NCI-H774 (cell line): ENCODE data around the gene FAM216B.
"Not testable (repeated sequence)": the region's sequence is repeated elsewhere in the genome, so short reads cannot be mapped to it uniquely, and the experiment has no call there.

Experiments used
- DNase-seq: peaks from one replicate; lab custom pipeline; 2025; lab: John Stamatoyannopoulos, UW

The FAM216B gene

DNA sequence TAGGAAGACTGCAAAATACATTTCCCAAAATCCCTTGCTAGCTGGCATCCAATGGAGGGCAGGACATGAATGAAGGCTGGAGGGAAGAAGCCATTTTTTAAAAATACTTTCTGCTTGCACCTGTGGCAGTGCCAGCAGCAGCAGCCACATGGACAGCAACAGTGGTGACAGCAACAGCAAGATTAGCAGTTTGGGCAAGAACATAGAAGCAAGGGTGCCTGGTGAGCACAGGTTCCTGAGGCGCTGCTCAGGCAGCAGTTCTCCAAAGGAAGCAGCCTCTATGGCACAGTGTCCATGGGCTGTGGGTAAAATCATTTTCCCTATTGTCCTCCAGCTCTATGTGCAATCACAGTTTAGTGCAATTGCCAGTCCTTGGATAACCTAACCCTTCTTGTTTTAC lies 1.3 kb upstream of the FAM216B start:
- no peak for DNase-seq

DNA sequence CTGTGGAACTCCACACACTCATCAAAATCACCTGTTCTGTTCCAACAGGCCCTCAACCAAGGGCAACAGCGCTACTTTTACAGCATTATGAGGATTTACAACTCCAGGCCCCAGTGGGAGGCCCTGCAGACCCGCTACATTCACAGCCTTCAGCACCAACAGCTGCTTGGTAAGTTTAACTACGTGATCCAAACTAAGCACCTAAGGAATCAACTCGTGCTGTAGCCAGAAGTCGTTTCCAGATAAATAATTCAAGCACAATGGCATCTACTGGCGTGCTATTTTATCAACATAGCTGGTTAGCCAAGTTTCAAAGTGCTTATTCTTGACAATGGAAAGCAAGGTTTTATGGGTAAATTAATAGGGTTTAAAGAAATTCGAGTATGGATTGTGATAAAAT lies 5.3 kb downstream of the FAM216B start:
- DNase-seq, result no peak

DNA sequence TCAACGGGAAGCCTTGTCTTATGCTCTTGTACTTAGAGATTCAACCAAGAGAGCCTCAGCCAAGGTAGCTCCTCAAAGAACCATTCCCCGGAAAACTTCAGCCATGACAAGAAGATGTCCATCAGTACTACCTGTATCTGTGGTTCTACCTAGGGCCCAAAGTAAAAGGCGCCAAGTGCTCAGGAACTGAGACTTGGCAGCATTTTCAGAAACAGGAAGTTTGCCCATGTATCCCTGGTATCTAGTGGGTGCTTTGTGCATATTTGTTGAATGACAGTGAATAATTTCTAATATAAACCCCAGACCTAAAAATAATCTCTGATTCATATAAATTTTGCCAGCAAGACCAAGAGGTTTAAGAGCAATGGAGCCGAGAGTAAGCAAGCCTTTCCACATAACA lies 7.2 kb downstream of the FAM216B start:
- DNase-seq, result no peak

DNA sequence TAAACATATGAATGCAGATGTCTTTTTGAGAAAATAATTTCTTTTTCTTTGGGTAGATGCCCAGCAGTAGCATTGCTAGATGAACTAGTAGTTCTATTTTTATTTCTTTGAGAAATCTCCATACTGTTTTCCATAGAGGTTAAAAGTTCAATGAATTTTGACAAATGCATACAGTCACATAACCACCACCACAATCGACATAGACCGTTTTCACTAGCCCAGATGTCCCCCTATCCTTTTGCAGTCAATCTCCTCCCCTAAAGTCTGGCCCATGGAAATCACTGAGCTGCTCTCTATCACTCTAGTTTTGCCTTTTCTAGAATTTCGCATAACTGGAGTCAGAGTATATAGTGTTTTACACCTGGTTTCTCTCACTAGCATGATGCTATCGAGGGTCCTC lies 10.8 kb downstream of the FAM216B start:
- DNase-seq, result no peak

DNA sequence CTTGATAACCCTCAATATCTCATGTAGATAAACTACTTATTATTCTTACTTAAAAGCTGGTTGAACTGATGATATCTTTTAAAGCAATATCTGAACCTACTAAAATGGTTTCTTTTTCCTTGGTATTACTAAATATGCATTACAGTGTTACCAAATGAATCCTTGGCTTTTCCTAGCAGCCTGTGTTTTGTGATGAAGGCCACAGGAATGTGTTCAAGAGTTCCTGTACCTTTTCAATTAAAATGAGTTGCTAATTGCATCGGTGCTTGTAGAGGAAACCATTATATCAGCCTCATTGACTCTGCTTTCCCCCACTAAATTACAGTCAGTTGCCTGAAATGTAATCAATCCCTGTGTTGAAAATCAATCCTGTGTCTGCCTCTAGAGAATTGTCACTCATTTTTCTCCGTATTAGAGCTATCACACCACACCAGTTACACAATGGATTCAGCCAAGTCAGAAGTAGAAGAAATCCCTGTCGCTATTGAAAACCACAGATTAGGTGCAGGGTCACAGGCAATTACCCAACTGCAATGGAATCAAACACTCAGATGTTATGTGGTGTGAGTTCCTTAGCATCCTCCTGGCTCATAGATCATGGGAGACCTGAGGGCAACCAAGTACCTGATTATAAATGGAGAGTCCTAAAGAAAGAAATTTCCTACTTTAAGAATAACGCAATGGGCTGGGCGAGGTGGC lies 13.3 kb downstream of the FAM216B start:
- no peak for DNase-seq

DNA sequence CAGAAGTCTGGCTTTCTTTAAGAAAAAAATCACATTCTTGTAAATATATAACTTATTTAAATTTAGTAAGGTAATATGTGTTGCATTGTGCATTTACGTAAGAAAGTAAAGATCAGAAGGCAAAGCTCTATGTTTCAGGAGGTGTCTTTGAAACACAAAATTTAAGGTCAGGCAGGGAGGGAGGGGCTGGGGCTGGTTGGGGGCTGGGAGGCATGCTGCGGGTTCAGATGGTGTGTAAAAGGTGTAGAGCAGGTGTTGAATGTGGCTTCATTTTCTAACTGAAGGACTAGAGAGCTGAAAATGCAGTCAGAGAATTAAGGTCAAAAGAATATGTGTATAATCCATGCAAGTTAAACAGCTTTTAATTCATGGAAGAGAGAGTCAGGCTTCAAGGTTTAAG lies 14.3 kb downstream of the FAM216B start:
- no peak for DNase-seq

DNA sequence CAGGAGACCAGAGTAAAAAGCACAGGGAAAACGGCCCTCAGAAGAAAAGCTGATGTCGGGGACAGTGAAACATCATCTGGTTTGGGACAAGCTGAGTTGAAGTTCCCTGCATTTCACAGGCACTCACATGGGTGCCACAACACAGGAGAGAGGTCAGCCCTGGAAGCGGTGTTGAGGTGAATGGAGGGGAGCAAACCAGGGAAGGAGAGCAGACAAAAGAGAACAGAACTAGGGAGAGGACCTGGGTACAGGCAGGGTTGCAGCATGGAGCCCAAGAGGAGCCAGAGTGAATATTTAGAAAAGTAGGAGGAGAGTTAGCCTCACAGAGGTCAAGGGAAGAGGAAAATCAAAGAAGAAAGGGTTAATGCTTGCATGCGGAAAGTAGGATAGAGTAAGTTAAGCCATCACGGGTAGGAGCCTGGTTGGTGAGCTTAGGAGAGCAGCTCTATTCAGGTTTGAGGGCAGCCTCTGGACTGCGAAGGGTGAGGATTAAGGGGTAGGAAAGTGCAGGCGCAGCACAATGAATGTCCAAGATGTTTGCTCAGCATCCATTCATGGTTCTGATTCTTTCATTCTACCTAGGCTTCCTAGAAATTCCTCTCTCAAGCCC lies 15.5 kb downstream of the FAM216B start:
- no peak for DNase-seq

DNA sequence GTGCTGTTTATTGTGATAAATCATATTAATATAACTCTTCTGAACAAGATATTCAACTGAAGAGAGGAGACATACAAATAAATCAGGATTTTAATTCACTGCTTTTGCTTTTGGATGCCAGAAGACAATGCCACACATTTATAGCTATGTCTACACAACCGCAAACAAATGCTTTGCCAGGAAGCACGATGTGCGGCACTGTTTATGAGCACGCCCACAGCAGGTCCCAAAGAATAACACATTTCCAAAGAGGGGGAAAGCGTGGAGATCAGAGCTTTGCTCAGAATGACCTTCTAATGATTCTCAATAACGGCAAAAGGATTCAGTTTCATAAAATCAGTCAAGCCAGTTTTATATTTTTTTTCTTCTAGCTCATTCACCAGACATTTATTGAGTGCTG lies 16.7 kb downstream of the FAM216B start:
- DNase-seq, result no peak

DNA sequence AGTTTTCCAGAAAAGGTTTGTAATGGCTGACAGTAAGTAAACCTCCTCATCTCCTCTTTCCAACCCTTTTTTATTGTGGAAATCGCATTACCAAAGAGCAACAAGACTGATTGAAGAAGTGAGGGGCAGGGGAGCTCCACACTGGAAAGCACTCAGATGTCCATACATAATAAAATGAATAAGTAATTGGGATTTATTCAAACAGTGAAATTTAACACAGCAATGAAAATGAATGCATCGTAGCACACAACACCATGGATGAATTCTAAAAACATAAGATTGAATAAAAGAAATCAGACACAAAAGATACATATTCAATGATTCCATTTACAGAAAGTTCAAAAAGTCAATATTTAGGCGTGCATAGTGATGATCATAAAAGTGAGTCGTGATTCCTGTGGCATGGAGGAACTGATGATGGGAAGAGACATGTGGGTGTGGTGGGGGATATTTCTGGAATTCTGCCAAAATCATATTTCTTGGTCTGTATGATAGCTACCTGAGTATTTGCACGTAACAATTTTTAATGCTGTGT lies 18.8 kb downstream of the FAM216B start:
- DNase-seq, result no peak

DNA sequence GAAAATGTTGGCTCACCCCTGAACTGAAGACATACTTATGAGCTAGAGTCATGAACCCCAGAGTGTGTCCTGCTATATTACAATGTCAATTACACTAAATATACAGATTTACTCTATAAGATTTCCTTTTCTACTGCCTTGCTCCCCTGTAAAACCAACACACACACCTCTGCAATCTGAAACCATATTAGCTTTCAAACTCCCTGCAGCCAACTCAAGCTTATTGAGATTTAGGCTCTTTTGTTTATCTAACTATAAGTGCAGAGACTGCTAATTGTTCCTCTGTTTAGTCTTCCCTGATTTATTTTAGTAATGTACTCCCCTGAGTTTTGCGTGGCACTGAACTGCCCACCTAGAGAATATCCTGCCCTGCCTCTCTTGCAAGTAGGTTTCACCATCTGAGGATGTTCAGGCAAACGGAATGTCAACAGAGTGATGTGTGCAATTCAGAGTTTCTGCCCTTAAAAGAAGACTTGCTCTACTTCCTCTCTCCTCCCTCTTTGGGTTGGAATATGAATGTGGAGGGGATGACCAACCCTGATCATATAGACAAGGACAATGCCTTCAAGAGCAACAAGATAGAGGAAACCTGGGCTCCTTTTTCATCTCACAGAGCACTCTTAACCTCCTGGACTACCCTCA lies 22.3 kb downstream of the FAM216B start:
- no peak for DNase-seq

DNA sequence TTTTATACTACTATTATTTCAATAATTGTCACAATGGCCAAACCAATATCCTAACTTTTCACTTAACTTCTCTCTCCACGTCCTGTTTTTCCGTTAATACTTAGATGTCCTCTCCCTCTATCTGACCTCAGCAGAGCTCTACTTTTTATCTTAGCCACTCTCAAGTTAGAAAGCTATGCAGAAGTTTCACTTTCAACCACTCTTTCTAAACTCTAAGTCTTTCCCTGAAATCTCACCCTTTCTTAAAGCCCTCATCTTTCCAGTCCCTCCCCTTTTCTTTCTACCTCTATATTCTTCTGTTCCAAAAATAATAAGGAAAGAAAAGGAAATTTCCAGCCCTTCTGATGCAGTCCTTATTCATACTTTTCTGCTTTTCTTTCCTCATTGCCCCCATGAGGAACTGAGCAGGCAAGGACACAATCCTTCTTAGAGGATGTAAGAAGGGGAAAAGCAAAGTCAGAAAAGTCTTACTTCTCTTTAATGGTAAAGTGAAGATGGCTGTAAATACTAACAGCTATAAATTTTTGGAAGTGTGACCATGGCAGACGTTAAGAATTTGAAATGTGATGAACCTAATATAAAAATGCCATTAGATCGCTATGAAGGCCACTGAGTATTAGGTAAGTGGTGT lies 23.0 kb downstream of the FAM216B start:
- DNase-seq, result no peak

DNA sequence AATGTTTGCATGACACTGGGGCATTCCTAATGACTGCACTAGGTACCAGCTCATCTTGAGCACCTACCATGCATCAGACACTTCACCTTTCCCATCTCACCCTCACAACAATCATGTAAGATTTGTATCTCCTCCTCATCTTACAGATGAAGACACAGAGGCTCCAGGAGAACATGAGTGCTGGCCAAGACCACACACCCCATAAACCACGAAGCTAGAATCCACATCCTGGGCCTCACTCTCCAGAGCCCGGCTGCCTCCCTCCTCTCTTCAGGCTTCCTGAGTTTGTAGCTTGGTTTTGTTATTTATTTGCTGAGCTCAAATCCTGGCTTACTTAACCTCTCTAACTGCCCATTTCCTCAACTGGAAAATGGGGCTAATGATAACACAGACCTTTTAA lies 25.9 kb downstream of the FAM216B start:
- no peak for DNase-seq

DNA sequence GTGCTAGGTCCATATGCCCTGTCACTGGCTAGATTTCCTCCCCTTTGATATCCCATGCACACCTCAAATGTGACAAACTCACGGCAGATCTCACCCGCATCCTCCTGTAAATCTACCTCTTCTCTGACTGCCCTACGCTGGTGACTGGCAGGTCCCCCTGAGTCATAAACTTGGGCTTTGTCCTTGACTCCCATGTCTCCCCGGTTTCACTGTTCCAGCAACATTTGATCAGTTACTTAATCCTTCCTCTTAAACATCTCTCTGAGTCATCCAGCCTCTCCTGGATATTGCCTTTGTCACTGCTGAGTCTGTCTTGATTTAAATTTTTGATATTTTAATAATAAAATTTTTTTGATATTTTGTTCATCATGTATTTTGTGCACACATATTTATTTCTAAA lies 26.5 kb downstream of the FAM216B start:
- no peak for DNase-seq

DNA sequence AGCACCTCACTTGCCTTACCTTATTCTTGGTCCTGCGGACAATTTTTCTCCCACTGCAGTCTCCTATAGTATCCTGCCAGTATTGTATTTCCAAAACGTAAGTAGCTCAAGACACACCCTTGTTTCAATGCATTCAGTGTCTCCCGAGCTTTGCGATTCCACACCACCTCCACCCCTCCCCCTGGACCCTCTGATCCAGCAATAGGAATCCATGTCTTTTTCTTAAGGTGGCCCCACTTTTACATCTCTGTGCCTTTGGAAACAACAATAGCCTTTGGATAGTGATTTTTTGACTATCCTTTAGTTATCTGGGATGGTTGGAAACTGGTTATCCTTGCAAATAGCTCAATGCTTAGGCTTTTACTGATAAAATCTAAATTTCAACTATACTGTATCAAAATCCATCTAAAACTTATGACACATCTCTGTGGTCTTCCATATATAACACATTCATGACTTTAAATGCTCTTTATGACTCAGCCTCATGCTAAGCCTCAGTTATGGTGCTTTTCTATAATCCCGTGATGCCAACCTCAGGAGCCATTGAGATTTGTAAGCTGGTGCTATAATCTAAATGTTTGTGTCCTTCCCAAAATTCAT lies 27.1 kb downstream of the FAM216B start:
- no peak for DNase-seq

DNA sequence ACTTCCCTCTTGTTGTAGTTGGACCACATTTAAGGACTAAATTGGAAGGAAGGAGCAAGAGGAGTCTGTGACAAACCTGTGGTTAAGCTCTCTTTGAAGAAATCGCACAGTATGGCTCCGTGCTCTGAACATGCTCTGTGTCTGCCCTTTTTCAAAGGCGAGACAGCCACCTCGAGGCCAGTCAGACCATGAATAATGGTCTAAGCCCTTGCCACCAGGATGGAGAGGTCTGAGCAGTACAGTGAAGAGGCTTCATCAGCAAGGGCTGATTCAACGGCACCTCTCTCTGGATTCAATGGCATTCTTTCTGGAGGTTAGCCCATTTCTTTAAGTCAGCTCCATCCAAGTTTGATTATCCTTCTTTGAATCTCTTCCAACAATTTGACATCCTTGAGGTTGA lies 30.9 kb downstream of the FAM216B start:
- no peak for DNase-seq

DNA sequence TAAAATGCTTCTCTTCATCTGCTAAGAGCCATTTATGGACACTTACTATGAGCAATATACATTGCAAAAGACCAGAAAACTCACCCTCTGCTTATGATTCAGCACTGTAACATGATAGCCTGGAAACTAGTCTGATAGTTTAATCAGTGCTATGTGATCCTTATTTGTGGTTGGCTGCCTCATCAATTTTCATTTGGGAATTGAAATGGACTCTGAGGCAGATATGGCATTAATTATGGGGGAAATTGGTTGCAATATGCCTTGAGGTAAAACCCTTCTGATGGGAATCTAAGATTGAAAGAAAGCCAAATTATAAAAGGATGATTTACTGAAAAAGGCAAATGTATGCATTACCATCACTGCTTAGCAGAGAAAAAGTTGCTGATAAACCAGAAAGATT lies 33.5 kb downstream of the FAM216B start:
- DNase-seq, result no peak

DNA sequence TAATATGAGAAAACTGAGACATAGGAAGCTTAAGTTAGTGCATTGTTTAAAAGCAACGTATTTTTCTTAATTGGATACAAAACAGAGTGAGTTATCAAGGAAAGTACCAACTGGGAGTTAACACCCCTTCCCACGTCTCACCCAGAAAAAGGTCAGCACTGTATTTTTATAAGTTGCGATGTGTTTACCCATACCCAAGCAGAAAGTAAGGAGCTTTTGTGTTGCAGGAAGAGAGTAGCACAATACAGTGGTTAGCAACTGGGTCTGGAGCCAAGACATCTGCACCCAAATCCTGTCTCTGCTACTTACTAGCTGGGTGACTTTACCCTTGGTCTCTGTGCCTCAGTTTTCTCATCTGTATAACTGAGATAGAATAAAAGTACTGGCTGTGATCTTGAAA lies 34.3 kb downstream of the FAM216B start:
- DNase-seq, result no peak

DNA sequence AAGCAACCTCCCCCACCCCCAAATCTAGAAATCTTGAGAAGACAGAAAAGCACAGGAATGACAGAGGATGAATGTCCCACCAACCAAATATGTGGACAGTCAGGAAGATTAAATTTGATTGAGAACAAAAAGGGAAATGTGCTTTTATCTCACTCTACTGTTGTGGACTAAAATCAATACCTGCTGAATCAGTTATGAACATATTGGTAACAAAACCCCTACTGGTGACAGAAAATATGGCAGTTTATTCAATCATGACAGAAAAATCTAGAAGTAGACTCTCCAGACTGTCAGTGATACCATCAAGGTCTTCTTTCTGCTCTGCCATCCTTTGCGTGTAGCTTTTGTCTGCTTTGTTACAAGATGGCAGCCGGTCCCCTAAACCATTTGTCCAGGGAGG lies 35.2 kb downstream of the FAM216B start:
- no peak for DNase-seq

DNA sequence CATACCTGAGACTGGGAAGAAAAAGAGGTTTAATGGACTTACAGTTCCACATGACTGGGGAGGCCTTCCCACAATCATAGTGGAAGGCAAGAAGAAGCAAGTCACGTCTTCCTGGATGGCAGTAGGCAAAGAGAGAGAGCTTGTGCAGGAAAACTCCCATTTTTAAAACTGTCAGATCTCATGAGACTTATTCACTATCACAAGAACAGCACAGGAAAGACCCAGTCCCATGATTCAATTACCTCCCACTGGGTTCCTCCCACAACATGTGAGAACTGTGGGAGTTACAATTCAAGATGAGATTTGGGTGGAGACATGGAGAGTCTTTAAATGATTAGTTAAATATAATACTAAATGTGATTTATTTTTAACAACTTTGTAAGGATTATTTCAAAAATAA lies 38.3 kb downstream of the FAM216B start:
- DNase-seq, result not testable (repeated sequence)

DNA sequence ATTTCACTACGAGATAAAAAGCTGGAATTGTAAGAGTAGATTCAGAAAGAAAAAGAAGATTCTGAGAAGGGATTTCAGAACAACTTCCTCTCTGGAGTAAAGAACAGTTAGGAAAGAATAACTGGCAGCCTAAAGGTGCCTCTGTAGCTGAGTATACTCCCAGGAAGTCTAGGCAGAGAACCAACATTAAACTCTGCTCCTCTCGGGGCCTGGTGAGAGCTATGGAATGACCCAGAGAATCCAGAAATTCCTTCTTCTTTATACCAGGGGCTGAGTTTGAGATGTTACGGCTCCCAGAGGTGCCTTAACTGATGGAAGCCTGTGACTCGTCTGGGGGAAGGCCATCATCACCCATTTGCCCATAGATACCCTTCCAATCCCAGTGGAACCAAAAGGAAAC lies 39.1 kb downstream of the FAM216B start:
- DNase-seq, result no peak

DNA sequence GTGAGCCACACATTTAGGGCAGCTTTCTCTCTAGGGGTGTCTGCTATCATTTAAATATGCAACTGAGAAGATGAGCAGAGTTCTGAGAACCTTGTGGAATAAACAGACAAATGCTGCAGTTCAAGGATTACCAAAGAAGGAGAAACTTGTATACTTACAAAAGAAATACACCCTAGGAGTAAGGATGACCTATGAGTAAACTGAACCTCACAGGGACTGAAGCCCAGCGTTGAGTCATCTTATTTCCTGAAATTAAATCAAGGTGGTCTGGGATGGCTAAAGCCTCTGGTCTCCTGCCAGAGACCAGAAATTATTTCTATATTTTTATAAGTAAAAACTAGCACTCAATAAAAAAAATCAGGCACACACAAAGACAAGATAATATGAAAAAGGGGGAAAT lies 40.1 kb downstream of the FAM216B start:
- DNase-seq, result no peak

DNA sequence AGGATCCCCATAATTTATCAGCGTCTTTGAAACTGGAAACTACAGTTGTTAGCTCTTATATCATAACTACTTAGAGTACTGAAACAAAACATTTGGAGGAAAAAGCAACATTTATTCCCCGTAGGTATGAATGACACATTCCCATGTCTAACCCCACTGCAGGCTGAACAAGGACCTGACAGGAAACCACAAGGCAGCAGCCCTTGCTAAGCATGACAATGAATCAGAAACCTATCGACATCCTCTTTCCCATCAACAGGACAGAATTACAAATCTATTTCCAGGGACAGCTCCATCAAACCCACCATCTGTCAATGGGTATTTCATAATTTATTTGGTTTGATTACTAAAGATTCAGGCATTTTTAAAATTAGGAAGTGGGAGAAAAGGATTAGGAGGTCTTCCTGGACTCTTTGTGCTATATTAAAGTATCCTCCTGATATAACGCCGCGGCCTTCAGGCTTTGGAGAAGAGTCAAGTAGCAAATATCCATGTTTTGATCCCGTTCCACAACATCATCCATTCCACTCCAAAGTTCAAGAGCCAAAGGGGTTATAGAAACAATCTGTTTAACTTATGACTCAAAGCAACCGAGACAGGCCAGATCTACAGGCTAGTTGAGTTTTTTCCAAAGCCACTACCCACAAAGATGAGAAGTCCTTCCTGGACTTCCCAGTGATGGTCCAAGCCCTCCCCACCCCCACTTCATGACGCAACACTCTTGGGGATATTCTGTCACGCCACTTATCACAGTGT lies 51.1 kb downstream of the FAM216B start:
- no peak for DNase-seq
